ENCODE measurements around the gene SMURF1. TPM values are rescaled to one million over a fixed set of nuclear protein-coding genes. Genes with fewer than 3 reads are reported as not detected.

The SMURF1 gene
- polyA plus RNA-seq, 4 donors: 15.7 to 18.4 (median 16.4) TPM

DNA sequence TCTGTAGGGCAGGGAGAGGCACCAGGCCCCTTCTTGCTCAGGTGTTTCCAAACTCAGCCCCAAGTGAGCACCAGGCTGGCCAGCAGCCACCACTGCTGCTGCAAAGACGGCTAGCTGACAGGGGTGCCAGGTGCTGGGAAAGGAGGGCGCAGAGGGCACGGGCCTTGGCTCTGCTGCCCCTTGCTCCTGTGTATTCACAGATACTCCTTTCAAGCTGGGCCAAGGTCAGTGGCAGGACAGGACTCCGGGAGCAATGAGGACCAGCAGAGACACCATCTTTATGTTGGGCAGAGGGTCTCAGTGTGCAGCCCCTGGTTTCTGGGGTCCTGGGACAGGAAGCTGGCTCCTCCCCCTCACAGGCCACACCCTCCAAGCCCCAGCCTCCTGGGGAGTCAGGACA is 110.1 kb downstream of the SMURF1 start:
- DNase-seq (ENCODE audit: low read depth in 4 of 4, low spot score in 3 of 4): no peak

DNA sequence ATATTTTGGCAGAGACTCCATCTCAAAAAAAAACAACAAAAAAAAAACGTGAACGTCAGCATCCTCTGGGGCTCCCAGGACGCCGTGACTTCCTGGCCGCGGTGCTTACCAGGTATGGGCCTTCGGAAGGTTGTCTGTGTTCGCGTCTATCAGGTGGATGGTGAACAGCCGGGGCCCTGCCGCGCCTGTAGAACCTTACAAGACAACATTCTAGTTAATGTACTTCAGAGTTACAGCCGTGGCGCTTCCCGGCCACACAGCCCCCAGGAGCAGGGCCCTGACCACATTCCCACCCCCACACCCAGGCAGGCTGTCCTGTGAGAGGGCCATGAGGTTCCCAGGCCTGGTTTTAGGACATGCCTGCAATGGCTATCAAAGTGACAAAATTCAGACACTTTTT is 111.0 kb downstream of the SMURF1 start:
- DNase-seq (ENCODE audit: low read depth in 4 of 4, low spot score in 3 of 4): no peak

DNA sequence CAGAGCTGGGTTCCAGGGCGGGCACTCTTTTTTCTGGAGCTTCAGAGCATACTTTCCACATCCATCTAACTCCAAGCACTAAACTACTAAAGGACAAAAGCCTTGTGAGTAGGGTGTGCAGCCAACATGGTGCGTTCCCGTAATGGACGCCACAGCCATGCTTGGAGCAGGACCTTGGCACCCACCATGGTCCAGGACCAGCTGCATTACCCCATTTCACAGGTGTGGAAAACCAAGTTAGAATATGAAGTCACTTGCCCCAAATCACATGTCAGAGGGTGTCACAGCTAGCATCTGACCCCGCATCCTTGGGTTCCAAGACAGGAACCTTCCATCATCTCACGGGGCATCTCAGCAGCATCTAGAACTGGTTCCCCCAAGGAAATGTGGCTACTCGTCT is 112.4 kb downstream of the SMURF1 start:
- no peak for DNase-seq (ENCODE audit: low read depth in 4 of 4, low spot score in 3 of 4)

DNA sequence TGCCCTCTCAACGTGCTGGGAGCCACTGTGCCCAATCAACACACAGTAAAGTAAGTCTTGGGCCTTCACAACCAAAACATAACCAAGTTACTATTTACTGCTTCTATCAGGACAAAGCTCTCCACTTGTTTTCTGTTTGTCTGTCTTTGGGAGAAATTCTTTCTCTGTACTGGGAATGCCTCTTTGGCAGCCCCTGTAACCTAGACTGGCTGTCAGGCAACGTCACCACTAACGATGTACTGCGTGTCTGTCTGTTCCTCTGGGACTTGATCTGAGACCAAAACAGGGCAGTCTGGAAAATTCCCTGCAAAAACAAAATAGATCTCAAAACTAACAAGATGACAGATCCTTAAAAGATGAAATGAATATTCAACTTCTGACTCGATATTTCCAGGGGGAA is 113.0 kb downstream of the SMURF1 start:
- DNase-seq (ENCODE audit: low read depth in 4 of 4, low spot score in 3 of 4): no peak

DNA sequence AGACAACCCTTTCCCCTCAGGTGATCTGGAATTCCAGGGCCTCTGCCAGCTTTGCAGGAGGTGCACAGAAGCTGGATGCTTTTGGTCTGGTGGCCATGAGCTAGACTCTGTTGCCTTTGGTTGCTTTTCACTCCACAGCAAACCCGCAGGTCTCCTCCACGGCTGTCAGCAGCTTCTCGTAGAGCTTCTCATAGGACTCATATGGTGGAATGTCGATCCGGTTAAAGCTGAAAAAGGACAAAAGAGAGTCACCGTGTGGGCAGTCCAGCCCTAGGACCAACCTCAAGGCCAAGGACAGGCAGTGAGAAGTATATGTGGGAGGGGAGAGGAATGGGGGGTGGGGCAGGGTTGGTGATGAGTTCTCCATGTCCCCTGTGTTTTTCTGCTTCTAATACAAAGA is 113.5 kb downstream of the SMURF1 start:
- DNase-seq (ENCODE audit: low read depth in 4 of 4, low spot score in 3 of 4): no peak

DNA sequence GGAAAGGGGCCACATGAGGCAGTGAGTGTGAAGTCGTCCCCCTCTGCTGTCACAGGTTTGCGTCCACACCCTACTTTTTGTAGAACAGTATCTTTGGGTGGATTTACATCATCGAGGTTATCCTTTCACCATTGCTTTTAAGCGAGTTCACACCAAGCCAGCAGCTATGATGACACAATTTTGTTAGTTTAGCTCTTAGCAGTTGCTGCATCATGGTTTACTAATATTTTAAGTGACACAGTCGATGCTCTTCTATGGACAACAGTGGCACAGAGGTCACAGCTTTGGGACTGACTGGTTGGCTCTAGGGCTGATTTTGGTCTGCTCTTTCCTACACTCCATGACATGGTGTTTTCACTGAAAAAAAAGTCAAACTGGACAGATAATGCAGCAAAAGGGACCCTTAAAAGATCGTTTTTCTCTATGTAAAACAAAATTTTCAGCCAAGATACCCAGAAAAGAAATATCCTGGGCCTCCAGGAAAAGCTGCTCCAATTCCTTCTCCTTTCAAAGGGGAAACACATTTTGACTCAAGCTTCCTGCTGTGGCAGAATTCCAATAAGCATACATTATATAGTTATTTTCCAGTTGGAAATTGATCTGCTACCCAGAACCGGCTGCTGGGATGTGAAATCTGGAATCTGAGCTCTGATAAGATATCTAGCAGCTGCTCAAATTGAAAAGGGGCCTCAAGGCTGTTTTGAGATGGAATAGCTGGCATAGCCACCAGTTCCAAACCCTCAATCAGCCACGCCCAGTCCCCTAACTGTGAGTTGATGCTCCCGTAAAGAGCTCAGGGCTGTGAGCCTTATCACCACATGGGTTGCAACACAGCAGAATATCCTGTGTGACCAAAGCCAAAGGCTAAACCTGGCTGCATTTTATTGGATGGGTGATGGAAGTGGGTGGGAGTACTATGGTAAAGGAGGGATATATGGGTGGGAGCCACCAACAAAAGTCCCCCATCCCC is 114.2 kb downstream of the SMURF1 start:
- DNase-seq (ENCODE audit: low read depth in 4 of 4, low spot score in 3 of 4): no peak

DNA sequence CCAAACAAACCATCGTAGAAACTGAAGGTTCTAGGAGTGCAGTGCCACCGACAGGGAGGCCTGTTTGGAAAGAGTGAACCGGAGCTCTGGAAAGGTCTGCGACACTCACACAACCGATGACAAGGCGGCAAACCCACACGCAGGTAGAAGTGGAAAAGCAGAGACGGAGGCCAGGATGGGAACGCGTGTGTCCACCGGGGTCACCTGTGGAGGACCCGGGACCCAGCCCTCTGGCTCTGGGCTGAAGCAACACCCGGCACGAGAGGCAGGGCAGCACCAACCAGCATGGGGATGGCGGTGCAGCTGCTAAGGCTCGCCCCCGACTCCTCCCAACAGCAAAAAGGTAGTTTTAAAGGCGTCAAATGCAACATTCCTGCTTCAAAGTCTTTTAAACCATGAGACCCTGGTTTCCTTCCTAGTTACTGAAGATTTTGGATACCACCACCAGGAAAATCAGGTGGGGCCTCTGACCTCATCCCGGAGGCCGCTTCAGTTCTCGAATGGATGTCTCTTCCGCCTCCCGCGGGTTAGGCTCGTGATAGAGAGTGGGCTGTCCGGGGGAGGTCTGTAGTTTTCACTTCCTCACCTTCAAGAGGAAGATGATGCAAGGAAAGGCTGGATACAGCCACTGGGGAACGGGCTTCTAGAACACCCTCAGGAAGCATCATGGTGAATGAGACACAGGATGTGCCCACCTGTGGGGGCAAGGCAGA is 115.5 kb downstream of the SMURF1 start:
- no peak for DNase-seq (ENCODE audit: low read depth in 4 of 4, low spot score in 3 of 4)

DNA sequence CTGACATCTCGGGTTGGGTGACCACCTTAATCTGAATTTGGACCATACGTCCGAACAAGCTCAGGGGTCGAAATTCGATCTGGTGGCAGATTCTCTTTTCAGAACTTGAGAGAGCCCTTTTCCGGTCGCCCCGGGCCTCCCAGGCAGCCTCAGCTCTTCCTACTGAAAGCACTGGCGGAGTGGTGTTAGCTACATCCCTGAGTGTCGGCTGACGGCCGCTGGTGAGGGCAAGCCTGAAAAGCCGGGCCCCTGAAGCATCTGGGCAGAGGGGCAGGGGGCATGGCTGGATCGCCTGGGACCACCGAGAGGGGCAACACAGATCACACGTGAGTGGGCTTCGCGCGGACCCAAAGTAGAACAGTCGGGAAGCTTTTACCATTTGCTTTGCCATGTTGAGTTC is 116.1 kb downstream of the SMURF1 start:
- no peak for DNase-seq (ENCODE audit: low read depth in 4 of 4, low spot score in 3 of 4)

DNA sequence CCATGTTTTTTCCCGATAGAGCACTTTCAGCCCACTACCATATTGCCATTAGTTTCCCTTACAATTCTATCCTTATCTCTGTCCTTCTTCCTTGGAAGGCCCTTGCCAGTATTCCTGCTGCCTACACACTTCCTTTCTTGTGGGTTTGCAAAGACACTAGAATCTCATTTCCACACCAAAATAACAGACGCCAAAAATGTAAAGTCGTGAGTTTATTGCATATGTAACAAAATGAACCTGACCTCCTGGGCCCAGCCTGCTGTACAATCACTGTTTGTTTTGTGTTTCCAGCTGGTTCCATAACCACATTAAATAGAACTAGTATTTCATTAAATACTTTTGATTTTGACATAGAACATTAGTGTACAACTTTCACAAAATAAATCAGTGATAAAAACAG is 116.7 kb downstream of the SMURF1 start:
- DNase-seq (ENCODE audit: low read depth in 4 of 4, low spot score in 3 of 4): no peak

DNA sequence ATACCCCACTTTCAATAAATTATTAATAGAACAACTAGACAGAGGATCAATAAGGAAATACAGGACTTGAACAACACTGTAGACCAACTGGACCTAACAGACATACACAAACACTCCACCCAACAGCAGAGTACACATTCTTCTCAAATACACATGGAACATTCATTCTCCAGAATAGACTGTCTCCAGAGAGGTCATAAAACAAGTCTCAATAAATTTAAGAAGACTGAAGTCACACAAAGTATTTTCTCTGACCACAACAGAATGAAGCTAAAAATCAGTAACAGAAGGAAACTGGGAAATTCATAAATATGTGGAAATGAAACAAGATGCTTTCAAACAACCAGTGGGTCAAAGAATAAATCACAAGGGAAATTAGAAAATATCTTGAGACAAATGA is 119.8 kb downstream of the SMURF1 start:
- no peak for DNase-seq (ENCODE audit: low read depth in 4 of 4, low spot score in 3 of 4)

DNA sequence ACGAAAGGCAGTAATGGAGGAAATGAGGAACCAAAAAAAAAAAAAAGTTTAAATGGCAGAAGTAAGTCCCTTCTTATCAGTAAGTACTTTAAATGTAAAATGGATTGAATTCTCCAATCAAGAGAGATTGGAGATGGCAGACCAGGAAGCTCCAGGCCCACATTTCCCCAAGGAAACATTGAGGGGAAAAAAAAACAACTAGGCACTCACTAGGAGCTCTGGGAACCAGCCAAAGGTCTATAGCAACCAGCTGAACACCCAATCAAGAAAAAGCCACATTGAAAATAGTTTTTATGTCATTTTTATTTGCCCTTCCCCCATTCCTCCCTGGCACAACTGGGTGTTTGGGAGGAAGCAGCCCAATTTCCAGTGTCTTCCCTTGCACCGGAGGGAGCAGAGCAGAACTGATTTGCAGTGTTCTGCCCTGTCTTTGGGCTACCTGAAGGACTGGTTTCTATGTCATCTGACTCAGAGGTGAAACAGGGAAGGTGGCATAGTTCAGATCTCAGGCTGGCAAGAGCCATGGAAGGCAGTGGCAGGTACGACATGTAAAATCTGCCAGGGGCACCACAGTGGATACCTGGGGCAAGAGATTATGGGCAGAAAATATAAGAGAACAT is 121.9 kb downstream of the SMURF1 start:
- DNase-seq (ENCODE audit: low read depth in 4 of 4, low spot score in 3 of 4): no peak

DNA sequence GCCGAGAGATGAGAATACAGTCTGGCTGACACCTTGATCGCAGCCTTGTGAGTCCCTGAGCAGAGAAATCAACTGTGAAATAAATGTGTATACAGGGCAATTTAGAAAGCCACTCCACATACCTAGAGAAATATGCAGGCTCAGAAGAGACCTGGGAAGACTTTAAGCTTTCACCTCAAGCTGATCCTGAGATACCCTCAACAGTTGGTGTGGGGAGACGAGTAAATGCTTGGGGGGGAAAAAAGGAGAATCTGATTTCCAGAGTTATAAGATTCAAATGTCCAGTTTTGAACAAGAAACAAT is 123.5 kb downstream of the SMURF1 start:
- no peak for DNase-seq (ENCODE audit: low read depth in 4 of 4, low spot score in 3 of 4)

DNA sequence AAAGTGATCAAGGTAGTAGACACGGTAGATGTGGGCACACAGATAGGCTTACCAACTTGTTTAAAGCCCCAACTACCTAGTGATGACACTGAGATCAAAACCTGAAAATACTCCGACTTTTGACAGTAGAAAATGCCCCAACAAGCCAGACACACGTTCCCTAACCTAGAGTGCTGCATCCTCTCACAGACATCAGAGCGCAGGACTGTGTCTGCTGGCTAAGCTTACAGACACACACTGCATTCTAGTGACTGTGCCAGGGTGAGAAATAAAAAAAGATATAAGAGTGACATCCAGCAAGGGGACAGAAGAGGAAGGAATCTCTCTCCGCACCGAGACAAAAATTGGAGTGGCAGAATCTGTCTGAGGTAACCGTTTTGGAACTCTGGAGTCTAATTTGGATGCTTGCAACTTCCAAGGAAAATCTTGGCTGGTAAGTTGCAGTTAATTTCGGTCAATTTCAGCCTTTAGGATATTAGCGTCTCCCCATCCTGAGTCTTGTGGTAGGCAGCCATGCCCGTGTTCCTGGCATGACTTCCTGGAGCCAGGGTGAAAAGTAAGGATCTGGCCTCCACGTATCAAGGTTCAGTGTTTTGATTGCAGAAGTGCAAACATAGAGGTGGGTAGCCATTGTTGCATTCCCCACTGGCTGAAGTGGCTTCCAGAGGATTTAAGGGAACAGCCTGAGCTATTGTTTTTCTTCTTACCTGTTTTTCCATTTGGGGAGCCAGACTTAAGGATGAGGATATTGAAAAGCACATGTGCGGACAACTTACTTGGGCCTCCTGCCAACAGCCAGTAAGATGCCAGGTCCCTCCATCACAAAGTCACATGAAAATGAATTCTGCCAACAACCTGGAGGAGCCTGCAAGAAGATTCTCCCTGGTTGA is 124.1 kb downstream of the SMURF1 start:
- no peak for DNase-seq (ENCODE audit: low read depth in 4 of 4, low spot score in 3 of 4)

DNA sequence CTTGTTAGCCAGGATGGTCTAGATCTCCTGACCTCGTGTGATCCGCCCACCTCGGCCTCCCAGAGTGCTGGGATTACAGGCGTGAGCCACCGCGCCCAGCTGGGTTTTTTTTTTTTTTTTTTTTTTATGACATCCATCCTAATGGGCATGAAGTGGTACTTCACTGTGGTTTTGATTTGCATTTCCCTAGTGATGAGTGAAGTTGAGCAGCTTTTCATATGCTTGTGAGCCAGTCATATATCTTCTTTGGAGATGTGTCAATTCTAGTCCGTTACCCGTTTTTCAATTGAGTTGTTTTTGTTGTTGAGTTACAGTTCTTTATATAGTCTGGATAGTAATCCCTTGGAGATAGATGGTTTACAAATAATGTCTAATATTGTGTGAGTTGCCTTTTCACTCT is 127.7 kb downstream of the SMURF1 start:
- DNase-seq (ENCODE audit: low read depth in 4 of 4, low spot score in 3 of 4): no peak

DNA sequence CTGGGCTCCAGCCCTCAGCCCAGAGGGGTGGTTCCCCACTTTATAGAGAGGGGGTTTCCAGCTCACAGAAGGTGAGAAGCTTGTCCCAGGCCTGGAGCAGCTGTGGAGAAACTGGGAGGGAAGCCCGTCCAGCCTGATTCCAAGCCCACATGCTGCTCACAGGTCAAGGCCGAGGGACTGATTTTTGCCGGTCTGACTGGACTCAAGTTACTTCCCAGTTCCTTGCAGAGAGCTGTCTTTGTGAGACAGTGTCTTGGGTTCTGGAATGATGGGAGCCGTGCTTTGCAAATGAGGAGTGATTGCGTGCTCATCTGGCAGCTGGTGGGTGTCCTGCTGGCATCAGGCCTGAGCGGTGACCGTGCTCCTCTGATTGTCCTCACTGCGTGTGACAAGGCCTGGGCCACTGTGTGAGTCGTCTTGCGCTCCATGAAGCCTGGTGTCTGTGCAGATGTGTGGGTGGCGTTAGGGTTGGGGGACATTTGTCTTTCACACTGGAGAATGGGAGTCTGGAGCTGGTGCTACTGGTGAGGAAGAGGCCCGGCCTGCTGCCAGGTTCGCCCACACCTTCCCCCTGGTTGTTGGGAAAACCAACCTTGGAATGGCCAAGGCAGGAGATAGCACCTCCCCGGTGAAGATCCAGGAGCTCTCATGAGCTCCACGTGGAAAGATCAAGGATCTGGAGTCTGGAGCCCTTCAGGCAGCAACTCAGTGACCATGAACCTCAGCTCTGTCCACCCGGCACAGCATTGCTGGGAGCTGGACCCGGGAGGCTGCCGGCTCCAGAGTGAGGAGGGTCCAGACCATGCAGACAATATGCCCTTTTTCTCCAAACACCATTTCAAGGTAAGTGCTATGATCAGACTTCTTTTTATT is 129.6 kb downstream of the SMURF1 start:
- DNase-seq (ENCODE audit: low read depth in 4 of 4, low spot score in 3 of 4): no peak

DNA sequence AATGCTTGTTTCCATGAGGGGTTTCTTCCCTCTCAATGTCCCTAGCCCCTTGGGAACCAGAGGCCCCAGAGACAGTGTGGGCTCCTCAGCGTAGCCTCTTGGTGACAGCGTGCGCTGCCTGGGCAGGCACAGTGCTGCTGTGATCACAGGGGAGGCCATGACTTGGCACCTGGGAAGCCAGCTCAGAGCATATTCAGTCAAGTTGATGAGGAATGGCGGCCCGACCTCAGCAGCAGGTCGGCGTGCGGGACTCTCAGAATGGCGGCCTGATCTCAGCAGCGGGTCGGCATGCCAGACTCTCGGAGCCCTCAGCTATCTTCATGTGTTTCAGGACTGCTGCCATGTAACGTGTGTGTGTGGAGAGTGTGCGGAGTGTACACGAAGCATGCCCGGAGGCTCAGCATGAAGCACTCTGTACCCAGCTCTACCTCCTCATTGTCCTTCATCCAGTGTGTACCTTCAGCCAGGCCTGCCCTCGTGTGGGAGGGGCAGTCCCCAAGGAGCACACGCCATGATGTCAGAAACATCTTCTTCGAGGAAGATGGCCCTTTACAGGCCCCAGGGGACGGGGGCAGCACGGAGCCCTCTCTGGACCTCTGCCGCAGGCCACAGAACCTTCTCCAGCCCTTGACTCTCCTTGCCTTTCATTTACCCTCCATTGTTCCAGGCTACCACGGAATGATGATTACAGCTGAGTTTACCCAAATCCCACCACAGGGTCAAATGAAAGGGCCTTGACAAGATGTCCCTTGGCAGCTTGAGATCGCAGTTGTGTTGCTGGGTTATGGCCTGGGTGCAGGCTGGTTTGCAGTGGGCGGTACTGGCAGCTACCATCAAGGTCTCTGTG is 130.4 kb downstream of the SMURF1 start:
- DNase-seq (ENCODE audit: low read depth in 4 of 4, low spot score in 3 of 4): no peak

DNA sequence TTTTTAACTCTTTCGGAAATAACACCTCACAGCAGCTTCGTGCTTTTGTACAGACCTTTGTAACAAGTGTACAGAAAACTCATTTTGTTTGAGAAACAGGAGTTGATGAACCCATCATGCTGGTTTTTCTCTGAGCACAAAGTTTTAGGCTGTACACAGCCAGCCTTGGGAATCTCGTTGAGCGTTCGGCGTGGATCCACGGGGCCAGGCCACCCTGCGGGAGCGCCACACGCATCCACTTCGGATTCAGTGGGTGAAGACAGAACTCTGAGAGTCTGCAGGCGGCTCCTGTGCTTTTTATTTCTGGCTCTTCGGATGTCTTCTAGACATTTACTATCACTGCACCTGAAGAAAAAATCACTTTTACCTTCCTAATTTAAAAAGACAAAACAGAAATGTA is 131.2 kb downstream of the SMURF1 start:
- no peak for DNase-seq (ENCODE audit: low read depth in 4 of 4, low spot score in 3 of 4)

DNA sequence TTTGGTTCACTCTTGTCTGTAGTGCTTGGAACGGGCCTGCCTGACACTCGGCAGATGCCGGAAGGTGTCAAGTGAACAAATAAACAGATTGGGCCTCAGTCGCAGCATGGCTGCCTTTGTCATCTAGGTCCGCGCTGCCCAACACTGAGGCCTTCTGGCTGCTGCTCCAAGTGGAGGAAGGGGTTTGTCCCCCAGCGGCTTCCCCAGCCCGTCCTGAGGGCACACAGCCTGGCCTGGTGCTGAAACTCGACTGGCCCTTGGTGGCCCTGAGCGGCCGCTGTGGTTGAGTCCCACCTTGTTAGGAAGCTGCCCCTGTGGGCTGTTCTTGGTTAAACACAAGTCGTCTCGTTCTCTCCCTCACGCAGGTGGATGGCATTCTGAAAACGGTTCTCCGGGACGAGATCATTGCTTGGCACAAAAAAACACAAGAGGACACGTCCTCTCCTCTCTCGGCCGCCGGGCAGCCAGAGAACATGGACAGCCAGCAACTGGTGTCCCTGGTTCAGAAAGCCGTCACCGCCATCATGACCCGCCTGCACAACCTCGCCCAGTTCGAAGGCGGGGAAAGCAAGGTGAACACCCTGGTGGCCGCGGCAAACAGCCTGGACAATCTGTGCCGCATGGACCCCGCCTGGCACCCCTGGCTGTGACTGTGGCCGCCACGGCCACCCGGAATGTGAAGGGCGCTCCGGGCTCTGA is 132.1 kb downstream of the SMURF1 start:
- no peak for DNase-seq (ENCODE audit: low read depth in 4 of 4, low spot score in 3 of 4)

Data from right renal pelvis (tissue), 4 donors.